HG02885 (cell line): ENCODE results near the gene C2CD2.

Source experiments
- ATAC-seq: cut with Tn5 transposase; IDR thresholded peaks from one replicate; pipeline ENCODE4 v1.9.1; 2021; ENCODE audit warnings: mild to moderate bottlenecking; ENCODE audit not compliant: unreplicated experiment, poor library complexity

Gene C2CD2

GRCh38 chr21:41975391-41976272, 21.8 kb upstream of the C2CD2 start:
- no peak for ATAC-seq

DNA sequence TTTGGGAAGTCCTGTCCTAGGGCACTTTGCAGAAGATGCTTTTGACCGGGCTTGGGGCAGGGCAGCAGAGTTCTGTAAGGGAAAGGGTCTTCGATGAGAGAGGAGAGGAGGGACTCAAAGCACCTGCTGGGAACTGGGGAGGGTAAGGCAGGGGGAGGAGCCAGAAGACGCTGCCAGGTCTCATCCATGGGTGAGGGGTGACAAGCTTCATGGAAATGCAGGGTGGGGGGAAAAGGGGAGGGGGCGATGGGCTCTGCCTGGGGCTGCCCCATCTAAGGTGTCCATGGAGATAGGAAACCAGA, 20.9 kb upstream of the C2CD2 start:
- ATAC-seq, result no peak

GRCh38 chr21:41973861-41974751, 20.3 kb upstream of the C2CD2 start:
- no peak for ATAC-seq

DNA sequence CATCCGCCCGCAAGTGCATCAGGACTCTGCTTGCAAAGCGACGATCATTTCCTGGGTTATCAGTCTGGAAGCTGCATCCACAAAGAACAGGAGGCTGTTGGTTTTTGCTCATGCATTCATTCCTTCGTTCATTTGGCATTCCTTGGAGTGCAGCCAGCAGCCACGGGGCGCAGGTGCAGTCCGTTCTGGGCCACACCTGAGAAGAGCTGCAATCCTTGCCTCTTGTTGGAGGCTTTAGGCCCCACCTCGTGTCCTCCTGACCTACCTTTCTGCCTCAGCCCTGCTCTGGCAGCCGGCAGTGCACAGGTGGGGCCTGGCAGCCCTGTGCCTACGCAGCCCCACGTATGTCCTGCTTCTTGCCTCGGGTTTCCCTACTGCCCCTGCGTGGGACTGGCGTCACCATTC, 19.6 kb upstream of the C2CD2 start:
- no peak for ATAC-seq

GRCh38 chr21:41972511-41973205, 18.8 kb upstream of the C2CD2 start:
- ATAC-seq, result no peak

- no peak for ATAC-seq
Measured at GRCh38 chr21:41971891-41972290, 18.1 kb upstream of the C2CD2 start.

GRCh38 chr21:41970751-41971653, 17.2 kb upstream of the C2CD2 start:
- no peak for ATAC-seq

GRCh38 chr21:41970106-41970391, 16.2 kb upstream of the C2CD2 start:
- no peak for ATAC-seq

DNA sequence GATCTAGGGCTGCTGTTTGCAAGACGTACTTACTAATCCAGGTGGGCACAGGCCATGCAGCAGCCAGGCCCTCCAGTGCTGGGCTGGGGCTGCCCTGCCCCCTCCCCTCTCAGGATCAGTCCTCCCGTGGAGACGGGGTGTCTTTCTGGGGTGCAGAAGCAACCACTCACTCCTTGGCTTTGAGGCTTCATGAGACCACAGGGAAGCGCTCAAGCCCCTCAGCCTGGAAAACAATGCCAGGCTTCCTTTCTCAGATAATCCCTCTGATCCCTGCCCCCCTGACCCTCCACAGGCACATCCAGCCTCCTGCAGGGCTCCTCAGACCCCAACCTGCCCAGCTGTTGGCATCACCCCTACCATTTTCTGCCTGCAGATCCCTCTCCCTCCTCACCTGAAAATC, 13.9 kb upstream of the C2CD2 start:
- ATAC-seq, result no peak

DNA sequence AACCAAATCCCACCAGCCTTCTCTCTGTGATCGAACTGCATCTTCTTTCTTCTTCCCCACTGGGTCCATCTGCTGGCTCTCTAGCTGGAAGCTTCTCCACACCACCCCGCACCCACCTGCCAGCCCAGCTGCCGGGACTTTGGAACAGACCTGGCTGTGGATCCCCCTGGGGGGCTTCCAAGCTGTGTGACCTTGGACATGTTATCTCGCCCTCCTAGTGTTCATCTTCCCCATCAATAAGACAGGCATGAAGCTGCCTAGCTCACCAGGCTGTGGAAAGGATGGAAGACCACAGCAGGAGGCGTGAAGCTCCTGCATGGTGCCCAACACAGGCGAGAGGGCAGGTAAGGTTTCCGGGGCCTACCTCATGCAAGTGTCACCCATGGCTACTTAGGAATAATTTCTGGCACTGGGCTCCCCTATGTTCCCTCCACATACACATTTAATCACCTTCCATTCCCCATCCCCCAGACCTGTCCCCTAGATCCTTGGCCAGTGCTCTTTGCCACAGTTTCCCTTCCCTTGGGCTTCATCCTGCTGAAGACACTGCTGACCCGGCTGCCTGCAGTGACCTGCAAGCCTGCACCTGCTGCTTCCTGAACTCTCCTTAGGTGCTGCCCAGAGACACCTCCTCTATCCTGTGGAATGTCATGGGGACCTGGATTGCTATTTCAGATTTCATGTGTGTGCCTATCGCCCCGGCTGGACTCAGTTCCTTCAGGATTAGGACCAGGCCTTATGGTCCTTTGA, 13.2 kb upstream of the C2CD2 start:
- no peak for ATAC-seq

GRCh38 chr21:41966041-41966833, 12.4 kb upstream of the C2CD2 start:
- ATAC-seq, result no peak

DNA sequence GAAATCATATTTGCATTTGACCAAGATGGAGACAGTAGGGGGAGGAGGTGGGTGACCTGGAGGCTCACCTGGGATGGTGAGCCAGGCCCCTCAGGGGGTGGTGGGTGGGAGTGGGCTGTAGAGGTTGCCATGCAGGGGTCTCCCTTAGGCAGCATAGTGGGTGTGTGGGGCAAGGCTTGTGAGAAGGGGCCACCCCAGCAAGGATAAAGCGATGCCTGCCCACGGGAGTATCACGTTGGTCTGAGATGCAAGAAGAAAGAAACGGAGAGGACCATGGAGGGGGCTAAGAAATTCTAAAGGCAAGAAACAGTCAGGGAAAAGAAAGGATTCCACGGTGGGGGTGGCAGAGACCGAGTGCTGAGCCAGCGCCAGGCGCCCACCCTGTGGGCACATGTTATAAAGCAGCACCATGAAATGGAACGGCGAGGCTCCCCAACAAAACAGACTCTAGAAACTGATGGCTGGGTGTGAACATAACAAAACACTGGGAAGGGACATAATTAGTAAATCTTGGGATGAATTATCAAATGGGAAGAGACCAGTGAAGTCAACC, 11.7 kb upstream of the C2CD2 start:
- no peak for ATAC-seq

GRCh38 chr21:41965045-41965444, 11.2 kb upstream of the C2CD2 start:
- ATAC-seq, result no peak

DNA sequence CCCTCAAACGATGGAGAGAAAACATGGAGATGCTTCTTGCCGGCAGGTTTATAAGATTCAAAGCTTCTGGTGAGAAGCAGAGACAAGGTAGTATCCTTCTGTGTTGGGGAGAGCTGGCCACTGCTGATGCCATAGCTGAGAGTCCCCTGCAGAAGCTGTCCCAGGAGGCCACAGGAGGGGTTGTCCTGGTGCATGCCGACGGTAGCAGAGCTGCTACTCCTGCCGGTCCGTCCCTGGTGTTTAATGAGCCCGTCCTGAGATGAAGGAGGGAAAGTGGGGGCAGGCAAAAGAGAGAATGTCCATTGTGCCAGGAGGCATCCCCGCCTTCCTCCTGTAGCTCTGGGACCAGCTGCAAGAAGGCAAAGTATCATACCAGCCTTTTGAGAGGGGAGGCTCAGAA, 10.4 kb upstream of the C2CD2 start:
- ATAC-seq, result no peak

DNA sequence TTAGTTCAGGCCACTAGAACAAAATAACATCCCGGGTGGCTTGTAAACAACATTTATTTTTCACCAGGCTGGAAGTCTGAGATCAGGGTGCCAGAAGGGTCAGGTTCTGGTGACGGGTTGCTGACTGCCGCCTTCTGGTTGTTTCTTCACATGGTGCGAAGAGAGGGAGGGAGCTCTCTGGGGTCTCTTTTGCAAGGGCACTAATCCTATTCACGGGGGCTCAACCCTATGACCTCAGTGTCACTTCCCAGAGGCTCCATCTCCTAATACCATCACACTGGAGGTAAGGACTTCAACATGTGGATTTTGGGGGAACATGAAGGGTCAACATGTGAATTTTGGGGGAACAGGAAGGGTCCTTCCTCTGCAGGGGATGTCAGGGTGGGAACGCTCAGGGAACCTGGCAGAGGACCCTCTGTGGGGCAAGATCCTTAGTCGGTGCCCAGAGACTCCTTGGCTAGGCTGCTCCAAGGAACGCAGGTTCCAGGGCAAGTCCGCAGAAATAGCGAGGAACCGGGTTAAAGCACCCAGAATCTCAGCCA, 8.7 kb upstream of the C2CD2 start:
- ATAC-seq, result no peak

- no peak for ATAC-seq
Measured at GRCh38 chr21:41961753-41962152, 7.9 kb upstream of the C2CD2 start.

DNA sequence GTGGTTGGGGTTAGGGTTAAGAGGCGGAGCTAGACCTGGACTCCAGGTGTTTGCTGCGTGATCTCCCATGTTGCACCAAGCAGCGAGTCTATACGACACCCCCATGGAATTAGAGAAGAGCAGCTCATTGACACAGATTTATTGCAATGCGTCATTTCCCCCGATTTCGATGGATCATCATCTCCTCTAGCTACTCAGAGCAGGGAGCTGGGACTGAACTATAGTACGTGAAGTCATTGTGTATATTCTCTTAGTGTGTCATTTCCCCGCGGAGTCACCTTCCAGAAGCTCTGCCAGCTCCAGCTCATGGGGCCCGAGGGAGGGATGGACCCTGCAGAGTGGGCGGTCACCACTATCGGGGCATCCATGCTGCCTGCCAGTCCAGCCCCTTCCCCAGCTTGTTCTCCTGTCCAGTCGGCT, 7.5 kb upstream of the C2CD2 start:
- no peak for ATAC-seq

DNA sequence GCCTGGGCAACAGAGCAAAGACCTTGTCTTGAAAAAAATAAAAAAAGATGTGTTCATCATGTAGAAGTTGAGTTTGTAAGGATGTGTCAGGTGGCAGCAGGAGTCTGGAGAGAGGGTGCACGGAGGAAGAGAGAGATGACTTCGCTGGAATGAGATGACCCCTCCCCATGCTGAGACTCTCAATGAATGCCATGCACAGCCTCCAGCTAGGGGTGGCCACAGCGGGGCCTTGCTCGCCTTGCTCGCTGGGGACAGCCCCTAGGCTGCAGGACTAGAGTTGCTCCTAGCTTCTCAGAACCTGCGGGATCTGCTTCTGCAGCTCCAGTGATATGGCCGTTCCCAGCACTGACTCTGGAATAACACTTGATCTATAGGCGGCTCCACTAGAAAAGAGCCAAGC, 6.6 kb upstream of the C2CD2 start:
- ATAC-seq, result no peak
